Liver (tissue), 3 donors: ENCODE results near the gene CREB5.

Experiments
- CTCF ChIP-seq: fragments of 150-350 bp; IDR thresholded peaks from 2 replicates; pipeline ENCODE4 v1.5.1; 2017; ENCODE audit warnings: improper control_type of control experiment, low read depth, low read length; ENCODE audit not compliant: missing input control
- TAF1 ChIP-seq: conservative IDR thresholded peaks from 2 replicates; pipeline ENCODE4 v1.6.1; 2016; ENCODE audit warnings: antibody characterized with exemption, mild to moderate bottlenecking
- ZBTB33 ChIP-seq: IDR thresholded peaks from 2 replicates; pipeline ENCODE4 v1.6.1; 2016; ENCODE audit warnings: antibody characterized with exemption
- TF ChIP-seq, protein P1 (sequence below): IDR thresholded peaks from 2 replicates; pipeline ENCODE4 v1.6.1; 2016; ENCODE audit warnings: antibody characterized with exemption
- donor health status: healthy.
- donor health status: healthy.

DNA sequence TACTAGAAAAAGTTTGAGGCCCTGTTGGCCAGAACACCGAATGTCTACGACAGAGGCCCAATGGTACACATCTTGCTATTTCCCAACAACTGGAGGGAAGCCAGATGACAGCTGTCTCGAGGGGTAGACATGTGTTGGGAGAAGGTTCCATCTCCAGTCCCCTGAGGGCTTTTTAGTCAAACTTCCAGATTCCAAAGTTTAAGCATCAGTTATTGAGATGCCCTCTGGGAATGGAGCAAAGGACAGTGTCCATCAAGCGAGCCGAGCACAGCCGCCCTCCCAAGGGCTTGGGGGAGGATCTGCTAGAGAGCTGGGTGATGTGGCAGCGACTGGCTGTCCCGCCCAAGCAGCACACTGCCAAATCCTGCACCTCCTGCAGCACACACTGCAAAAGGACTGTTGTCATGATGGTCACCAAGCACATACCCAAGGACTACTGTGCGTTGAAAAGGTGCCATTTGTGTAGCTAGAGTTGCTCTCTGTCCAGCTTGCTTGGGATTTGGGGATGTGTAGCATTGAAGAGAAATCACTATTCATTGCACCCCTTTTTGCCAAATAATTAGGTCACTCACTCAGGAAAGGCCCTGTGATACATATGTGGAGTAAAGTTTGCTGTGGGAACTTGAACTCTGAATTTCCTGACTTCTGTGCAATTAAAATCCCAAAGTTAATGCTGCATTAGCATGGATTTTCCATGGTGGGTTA, 381.2 kb downstream of the CREB5 start:
- TF ChIP-seq, protein P1, sequence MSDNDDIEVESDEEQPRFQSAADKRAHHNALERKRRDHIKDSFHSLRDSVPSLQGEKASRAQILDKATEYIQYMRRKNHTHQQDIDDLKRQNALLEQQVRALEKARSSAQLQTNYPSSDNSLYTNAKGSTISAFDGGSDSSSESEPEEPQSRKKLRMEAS, result no peak
- no peak for TF ChIP-seq CTCF
- TF ChIP-seq TAF1, result no peak
- no peak for TF ChIP-seq ZBTB33
